Ishikawa (cell line): ENCODE measurements around the gene NAV1.

Experiments used
- EGR1 ChIP-seq: IDR thresholded peaks from 2 replicates; pipeline ENCODE4 v1.6.1; 2012
- TF ChIP-seq, protein P1 (sequence below): IDR thresholded peaks from 2 replicates; pipeline ENCODE4 v1.6.1; 2012; ENCODE audit warnings: low read depth, mild to moderate bottlenecking

GRCh38 chr1:201557572-201557958, 18.6 kb downstream of the NAV1 start:
- TF ChIP-seq, protein P1, sequence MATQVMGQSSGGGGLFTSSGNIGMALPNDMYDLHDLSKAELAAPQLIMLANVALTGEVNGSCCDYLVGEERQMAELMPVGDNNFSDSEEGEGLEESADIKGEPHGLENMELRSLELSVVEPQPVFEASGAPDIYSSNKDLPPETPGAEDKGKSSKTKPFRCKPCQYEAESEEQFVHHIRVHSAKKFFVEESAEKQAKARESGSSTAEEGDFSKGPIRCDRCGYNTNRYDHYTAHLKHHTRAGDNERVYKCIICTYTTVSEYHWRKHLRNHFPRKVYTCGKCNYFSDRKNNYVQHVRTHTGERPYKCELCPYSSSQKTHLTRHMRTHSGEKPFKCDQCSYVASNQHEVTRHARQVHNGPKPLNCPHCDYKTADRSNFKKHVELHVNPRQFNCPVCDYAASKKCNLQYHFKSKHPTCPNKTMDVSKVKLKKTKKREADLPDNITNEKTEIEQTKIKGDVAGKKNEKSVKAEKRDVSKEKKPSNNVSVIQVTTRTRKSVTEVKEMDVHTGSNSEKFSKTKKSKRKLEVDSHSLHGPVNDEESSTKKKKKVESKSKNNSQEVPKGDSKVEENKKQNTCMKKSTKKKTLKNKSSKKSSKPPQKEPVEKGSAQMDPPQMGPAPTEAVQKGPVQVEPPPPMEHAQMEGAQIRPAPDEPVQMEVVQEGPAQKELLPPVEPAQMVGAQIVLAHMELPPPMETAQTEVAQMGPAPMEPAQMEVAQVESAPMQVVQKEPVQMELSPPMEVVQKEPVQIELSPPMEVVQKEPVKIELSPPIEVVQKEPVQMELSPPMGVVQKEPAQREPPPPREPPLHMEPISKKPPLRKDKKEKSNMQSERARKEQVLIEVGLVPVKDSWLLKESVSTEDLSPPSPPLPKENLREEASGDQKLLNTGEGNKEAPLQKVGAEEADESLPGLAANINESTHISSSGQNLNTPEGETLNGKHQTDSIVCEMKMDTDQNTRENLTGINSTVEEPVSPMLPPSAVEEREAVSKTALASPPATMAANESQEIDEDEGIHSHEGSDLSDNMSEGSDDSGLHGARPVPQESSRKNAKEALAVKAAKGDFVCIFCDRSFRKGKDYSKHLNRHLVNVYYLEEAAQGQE: no peak
- TF ChIP-seq EGR1: no peak
